CD4-positive, CD25-positive, alpha-beta regulatory T cell (primary cell): ENCODE data around the gene SLC8A2. TPM values are rescaled to one million over a fixed set of nuclear protein-coding genes. Genes with fewer than 3 reads are reported as not detected.
"Not testable (repeated sequence)": the region's sequence is repeated elsewhere in the genome, so short reads cannot be mapped to it uniquely, and the experiment has no call there.

Experiments used
- ATAC-seq, 2 donors: fragments of 150-1000 bp; cut with Tn5 transposase; one replicate each; pipeline ENCODE4 v1.10.0; 2021; ENCODE audit warnings: low read depth in 2 of 2, moderate number of reproducible peaks in 2 of 2, moderate library complexity in 1 of 2
- DNase-seq, 3 donors: peaks; one replicate each; pipeline versions ENCODE4 v3.0.0 to v3.0.0-alpha.2; 2012 to 2022; ENCODE audit warnings: mixed read lengths in 1 of 3
- H3K27ac ChIP-seq: one replicate; pipeline ENCODE4 v1.7.0; 2013; ENCODE audit warnings: mild to moderate bottlenecking, low read length; ENCODE audit not compliant: insufficient read depth, poor library complexity, severe bottlenecking
- H3K27me3 ChIP-seq: one replicate; pipeline ENCODE4 v1.7.0; 2013; ENCODE audit warnings: low read length; ENCODE audit not compliant: control insufficient read depth, insufficient read depth
- H3K36me3 ChIP-seq: one replicate; pipeline ENCODE4 v1.7.0; 2013; ENCODE audit warnings: mild to moderate bottlenecking, low read length, moderate library complexity; ENCODE audit not compliant: control insufficient read depth, insufficient read depth
- H3K4me1 ChIP-seq: 2 replicates; pipeline ENCODE4 v1.7.0; 2013; ENCODE audit warnings: mild to moderate bottlenecking, low read length; ENCODE audit not compliant: insufficient read depth, control insufficient read depth, poor library complexity, severe bottlenecking
- H3K4me3 ChIP-seq: one replicate; pipeline ENCODE4 v1.7.0; 2013; ENCODE audit warnings: low read depth, mild to moderate bottlenecking, low read length, moderate library complexity
- H3K9me3 ChIP-seq, 2 experiments: 1 replicate in 1 of 2; 2 replicates in 1 of 2; pipeline ENCODE4 v1.7.0; 2013; ENCODE audit warnings: low read length in 2 of 2, mild to moderate bottlenecking in 1 of 2, moderate library complexity in 1 of 2; ENCODE audit not compliant: control insufficient read depth in 2 of 2
- H3K27ac Mint-ChIP-seq, 3 donors: one replicate each; pipeline ENCODE4 v1.8.0; 2020 to 2022; ENCODE audit warnings: mild to moderate bottlenecking in 3 of 3, mixed read lengths in 3 of 3, moderate library complexity in 2 of 3
- H3K27me3 Mint-ChIP-seq: one replicate; pipeline ENCODE4 v1.8.0; 2022; ENCODE audit warnings: mild to moderate bottlenecking, mixed read lengths
- H3K36me3 Mint-ChIP-seq: one replicate; pipeline ENCODE4 v1.8.0; 2020; ENCODE audit warnings: mixed read lengths
- H3K4me1 Mint-ChIP-seq, 4 donors: one replicate each; pipeline ENCODE4 v1.8.0; 2020 to 2022; ENCODE audit warnings: mixed read lengths in 4 of 4, mild to moderate bottlenecking in 1 of 4
- H3K4me3 Mint-ChIP-seq, 4 donors: one replicate each; pipeline ENCODE4 v1.8.0; 2020 to 2022; ENCODE audit warnings: mild to moderate bottlenecking in 4 of 4, mixed read lengths in 4 of 4, moderate library complexity in 3 of 4
- H3K9me3 Mint-ChIP-seq, 7 donors: one replicate each; pipeline ENCODE4 v1.8.0; 2020 to 2022; ENCODE audit warnings: mixed read lengths in 7 of 7, mild to moderate bottlenecking in 3 of 7, moderate library complexity in 2 of 7
- polyA plus RNA-seq, 4 donors: library from polyadenylated mRNA; unstranded; fragments of 300-500 nt; fragmentation: Illumina TruSeq; gene quantifications; one replicate each; pipeline ENCODE4 v1.2.3, GENCODE V29; 2021
- total RNA-seq: library from RNA; stranded (reverse); gene quantifications from one replicate; pipeline ENCODE4 v1.2.3, GENCODE V29; 2022

Gene SLC8A2
- total and polyA plus RNA-seq, 5 donors from 2014 or later = not detected

- Mint-ChIP-seq H3K4me1 (peaks cover 4 to 36% (median 19%) of the 10 kb centered on the region in 4 donors), H3K27me3 (peaks cover 73% of the 10 kb centered on the region), H3K9me3 (peaks cover 0 to 7% (median 0%) of the 10 kb centered on the region in 7 donors), H3K36me3 (peaks cover 4% of the 10 kb centered on the region), H3K27ac (peak overlapping the region in 1 of 3 donors; percentile 87), H3K4me3 (no peak overlapping the region)
- Histone ChIP-seq H3K4me1 (peaks cover 30% of the 10 kb centered on the region), H3K27me3 (peaks cover 15% of the 10 kb centered on the region), H3K4me3 (no peak overlapping the region), H3K9me3 (no peaks in the 10 kb centered on the region), H3K27ac (no peak overlapping the region), H3K36me3 (no peaks in the 10 kb centered on the region)
- no peak for DNase-seq
- ATAC-seq = no peak
Measured at GRCh38 chr19:47416643-47416985, 55.1 kb downstream of the SLC8A2 start.

- Histone ChIP-seq H3K27ac (no peak overlapping the region), H3K4me1 (peaks cover 28% of the 10 kb centered on the region), H3K27me3 (peaks cover 12% of the 10 kb centered on the region), H3K4me3 (no peak overlapping the region), H3K9me3 (no peaks in the 10 kb centered on the region), H3K36me3 (no peaks in the 10 kb centered on the region)
- Mint-ChIP-seq H3K4me1 (peaks cover 4 to 31% (median 15%) of the 10 kb centered on the region in 4 donors), H3K36me3 (peaks cover 4% of the 10 kb centered on the region), H3K27ac (no peak overlapping the region), H3K27me3 (peaks cover 69% of the 10 kb centered on the region), H3K4me3 (no peak overlapping the region), H3K9me3 (peaks cover 0 to 4% (median 0%) of the 10 kb centered on the region in 7 donors)
- ATAC-seq (no peak), DNase-seq (no peak)
Measured at GRCh38 chr19:47415953-47416642, 55.6 kb downstream of the SLC8A2 start.

DNA sequence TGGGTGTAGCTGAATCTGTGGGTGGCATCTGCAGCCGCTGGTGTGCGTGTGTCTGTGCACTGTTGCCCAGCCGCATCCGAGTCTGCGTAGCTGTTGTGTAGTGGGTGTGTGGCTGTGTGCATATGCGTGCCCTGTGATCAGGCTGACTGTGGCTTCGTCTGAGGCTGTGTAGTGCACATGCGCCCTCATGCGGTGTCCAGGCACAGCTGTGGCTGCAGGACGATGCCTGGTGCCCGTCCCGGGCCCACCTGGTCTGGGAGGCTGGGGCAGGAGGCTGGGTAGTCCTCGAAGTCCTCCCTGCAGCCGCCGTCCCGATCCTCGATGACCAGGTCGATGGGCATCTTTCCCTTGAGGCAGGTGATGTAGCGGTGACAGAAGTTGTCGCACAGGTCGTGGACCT lies 57.2 kb downstream of the SLC8A2 start:
- Histone ChIP-seq H3K27ac (no peak overlapping the region), H3K4me1 (peaks cover 14% of the 10 kb centered on the region), H3K9me3 (no peaks in the 10 kb centered on the region), H3K36me3 (no peaks in the 10 kb centered on the region), H3K4me3 (no peak overlapping the region), H3K27me3 (peaks cover 8% of the 10 kb centered on the region)
- Mint-ChIP-seq H3K27me3 (peaks cover 57% of the 10 kb centered on the region), H3K36me3 (peaks cover 4% of the 10 kb centered on the region), H3K27ac (no peak overlapping the region), H3K9me3 (peaks cover 0 to 4% (median 0%) of the 10 kb centered on the region in 7 donors), H3K4me3 (no peak overlapping the region), H3K4me1 (peaks cover 4 to 19% (median 8%) of the 10 kb centered on the region in 4 donors)
- ATAC-seq (no peak), DNase-seq (no peak)

DNA sequence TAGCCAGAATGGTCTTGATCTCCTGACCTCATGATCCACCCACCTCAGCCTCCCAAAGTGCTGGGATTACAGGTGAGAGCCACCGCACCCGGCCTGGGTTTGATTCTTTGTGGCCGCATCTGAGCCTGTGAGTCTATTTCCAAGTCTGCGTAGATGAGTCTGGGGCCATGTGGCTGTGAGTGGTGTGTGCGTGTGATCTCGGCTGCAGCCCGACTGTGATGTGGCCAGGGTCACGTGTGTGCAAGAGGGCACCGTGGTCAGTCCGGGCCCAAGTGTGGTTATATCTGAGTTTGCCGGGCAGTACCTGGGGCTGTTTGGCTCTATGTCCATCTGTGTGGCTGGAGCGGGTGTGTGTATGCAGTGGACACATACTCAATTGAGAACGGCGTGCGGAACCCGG lies 57.8 kb downstream of the SLC8A2 start:
- H3K4me1 Mint-ChIP-seq = peaks cover 4 to 19% (median 8%) of the 10 kb centered on the region in 4 donors
- peak overlapping the region in 1 of 3 donors; percentile 58 for H3K27ac Mint-ChIP-seq

DNA sequence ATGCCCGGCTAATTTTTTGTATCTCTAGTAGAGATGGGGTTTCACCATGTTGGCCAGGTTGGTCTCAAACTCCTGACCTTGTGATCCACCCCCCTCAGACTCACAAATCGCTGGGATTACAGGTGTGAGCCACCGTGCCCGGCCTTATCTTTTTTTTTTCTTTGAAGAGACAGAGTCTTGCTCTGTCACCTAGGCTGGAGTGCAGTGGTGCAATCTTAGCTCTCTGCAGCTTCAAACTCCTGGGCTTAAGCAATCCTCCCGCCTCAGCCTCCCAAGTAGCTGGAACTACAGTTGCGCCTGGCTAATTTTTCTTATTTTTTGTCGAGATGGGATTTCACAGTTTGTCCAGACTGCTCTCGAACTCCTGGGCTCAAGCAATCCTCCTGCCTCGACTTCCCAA lies 60.0 kb downstream of the SLC8A2 start:
- not testable (repeated sequence) for DNase-seq, H3K4me1 Mint-ChIP-seq, H3K36me3 Mint-ChIP-seq, H3K4me1 ChIP-seq, H3K4me3 Mint-ChIP-seq, H3K27me3 ChIP-seq, H3K4me3 ChIP-seq, H3K9me3 Mint-ChIP-seq, H3K36me3 ChIP-seq, H3K9me3 ChIP-seq, H3K27ac ChIP-seq, ATAC-seq
- H3K27me3 Mint-ChIP-seq = peaks cover 53% of the 10 kb centered on the region
- peak overlapping the region in 1 of 3 donors; percentile 9 for H3K27ac Mint-ChIP-seq

More for the DNA sequence above, 57.8 kb downstream of the SLC8A2 start:
- Histone ChIP-seq H3K27me3 (peaks cover 8% of the 10 kb centered on the region), H3K4me3 (no peak overlapping the region), H3K36me3 (no peaks in the 10 kb centered on the region), H3K9me3 (no peaks in the 10 kb centered on the region), H3K27ac (no peak overlapping the region), H3K4me1 (peaks cover 10% of the 10 kb centered on the region)
- H3K36me3 Mint-ChIP-seq = peaks cover 8% of the 10 kb centered on the region
- peaks cover 60% of the 10 kb centered on the region for H3K27me3 Mint-ChIP-seq
- DNase-seq = no peak
- ATAC-seq = no peak
- H3K9me3 Mint-ChIP-seq = peaks cover 0 to 4% (median 0%) of the 10 kb centered on the region in 7 donors
- H3K4me3 Mint-ChIP-seq = no peak overlapping the region

GRCh38 chr19:47411101-47411500 lies 60.6 kb downstream of the SLC8A2 start:
- no peaks in the 10 kb centered on the region for H3K36me3 ChIP-seq
- H3K9me3 ChIP-seq = no peaks in the 10 kb centered on the region
- H3K4me3 ChIP-seq = no peak overlapping the region
- Mint-ChIP-seq H3K36me3 (peaks cover 8% of the 10 kb centered on the region), H3K9me3 (peaks cover 0 to 7% (median 1%) of the 10 kb centered on the region in 7 donors), H3K4me1 (no peaks in the 10 kb centered on the region), H3K27ac (peak overlapping the region in 1 of 3 donors; percentile 15), H3K4me3 (peak overlapping the region in 1 of 4 donors; percentile 21), H3K27me3 (peaks cover 52% of the 10 kb centered on the region)
- DNase-seq = no peak
- peaks cover 3% of the 10 kb centered on the region for H3K27me3 ChIP-seq
- no peak overlapping the region for H3K27ac ChIP-seq
- ATAC-seq = no peak
- H3K4me1 ChIP-seq = no peaks in the 10 kb centered on the region

DNA sequence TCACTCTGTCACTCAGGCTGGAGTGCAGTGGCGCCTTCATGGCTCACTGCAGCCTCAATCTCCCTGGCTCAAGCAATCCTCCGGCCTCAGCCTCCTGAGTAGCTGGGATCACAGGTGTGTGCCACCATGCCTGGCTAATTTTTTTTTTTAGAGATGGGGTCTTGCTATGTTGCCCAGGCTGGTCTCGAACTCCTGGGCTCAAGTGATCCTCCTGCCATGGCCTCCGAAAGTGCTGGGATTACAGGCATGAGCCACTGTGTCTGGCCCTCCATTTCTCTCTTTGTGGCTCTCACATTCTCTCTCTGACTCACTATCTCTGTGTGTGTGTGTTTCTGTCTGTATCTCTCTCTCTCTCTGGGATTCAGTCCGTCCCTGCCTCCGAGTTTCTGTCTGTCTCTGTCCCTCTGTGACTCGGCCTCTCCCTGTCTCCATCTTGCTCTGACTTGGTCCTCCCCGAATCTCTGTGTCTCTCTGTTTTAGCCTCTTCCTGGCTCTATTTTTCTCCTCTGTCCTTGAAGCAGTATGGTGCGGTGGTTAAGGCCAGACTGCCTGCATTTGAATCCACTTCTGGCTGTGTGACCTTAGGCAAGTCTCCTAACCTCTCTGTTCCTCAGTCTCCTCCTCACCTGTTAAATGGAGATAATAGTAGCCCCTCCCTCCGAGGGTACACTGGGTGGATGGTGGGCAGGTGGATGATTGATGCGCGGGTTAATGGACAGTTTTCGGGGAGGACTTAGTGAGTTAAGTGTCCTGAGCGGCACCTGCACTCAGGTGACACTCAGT lies 63.3 kb downstream of the SLC8A2 start:
- no peak overlapping the region for H3K27ac Mint-ChIP-seq
- H3K27ac ChIP-seq = no peak overlapping the region
- no peaks in the 10 kb centered on the region for H3K9me3 ChIP-seq
- H3K36me3 Mint-ChIP-seq = peaks cover 8% of the 10 kb centered on the region
- no peaks in the 10 kb centered on the region for H3K4me1 ChIP-seq
- no peak overlapping the region for H3K4me3 ChIP-seq
- H3K4me3 Mint-ChIP-seq = peak overlapping the region in 1 of 4 donors; percentile 33
- no peaks in the 10 kb centered on the region for H3K36me3 ChIP-seq
- H3K4me1 Mint-ChIP-seq = no peaks in the 10 kb centered on the region
- DNase-seq (no peak), ATAC-seq (no peak)
- peaks cover 2% of the 10 kb centered on the region for H3K27me3 ChIP-seq
- H3K9me3 Mint-ChIP-seq = peaks cover 0 to 7% (median 0%) of the 10 kb centered on the region in 7 donors
- peaks cover 44% of the 10 kb centered on the region for H3K27me3 Mint-ChIP-seq
